Activated T-cell treated with anti-CD3 and anti-CD28 coated beads, Interleukin-2, amount 50 U/mL, for 1 hour (primary cell): ENCODE data around the gene PSTPIP1.

Experiments
- DNase-seq: peaks from one replicate; pipeline ENCODE4 v3.0.0-alpha.2; 2020

PSTPIP1 gene

DNA sequence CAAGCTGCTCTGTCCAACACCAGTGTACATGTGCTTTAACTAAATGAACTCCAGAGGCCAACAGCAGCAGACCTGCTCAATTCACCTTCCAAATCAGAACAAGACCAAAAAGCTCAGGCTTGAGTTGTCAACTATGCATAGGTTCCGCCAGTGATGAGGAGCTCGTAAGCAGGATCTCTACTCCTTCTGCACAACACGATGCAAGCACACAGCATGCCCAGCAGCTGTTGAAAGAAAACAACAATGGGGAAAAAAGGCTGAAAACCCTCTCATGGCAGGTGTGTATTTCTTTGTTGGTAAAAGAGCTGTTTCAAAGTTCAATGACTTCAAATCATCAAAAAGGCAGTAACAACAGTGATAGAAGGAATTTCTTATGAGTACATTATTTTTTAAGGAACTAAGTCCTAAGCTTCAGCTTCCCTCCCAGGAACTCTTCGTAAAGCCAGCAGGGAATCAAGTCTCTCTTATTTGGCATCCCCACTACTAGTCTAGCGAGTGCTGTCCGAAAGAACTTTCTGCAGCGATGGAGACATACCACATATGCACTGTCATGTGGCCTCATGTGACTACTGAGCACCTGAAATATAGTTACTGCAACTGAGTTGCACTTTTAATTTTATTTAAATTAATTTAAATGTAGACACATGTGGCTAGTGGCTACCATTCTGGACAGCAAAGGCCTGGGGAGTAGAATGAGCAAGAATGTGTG lies 51.9 kb downstream of the PSTPIP1 start:
- no peak for DNase-seq

DNA sequence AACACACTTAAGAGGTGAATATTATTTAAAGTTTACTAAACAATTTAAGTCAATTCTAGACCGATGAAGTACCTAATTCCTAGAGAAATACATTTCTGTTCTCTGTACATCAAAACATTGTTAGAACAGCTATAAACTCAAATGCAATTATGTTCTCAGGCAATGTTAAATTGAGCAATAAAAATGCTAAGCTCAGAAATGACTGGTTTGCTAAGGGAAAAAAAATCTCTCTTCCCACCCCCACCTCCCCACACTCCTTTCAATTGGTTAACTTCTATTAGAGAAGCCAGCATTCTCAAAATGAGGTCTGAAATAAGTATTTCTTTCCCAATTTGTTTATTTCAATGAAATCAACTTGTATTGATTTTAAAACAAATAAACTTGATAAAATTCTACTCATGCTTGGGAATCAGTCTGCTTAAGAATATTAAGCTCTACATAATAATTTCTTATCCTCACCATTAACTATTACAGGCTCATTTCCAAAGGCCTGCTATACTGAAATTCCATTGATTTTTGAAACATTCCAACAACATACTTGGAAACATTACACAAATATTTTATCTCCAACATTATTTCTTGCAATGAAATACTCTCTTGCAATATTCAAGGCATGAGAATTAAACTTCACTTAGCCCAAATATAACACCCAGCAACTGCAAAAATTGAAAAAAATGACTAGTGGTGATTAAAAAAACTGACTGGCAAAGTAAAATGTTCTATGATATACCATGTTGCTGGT lies 53.4 kb downstream of the PSTPIP1 start:
- no peak for DNase-seq

DNA sequence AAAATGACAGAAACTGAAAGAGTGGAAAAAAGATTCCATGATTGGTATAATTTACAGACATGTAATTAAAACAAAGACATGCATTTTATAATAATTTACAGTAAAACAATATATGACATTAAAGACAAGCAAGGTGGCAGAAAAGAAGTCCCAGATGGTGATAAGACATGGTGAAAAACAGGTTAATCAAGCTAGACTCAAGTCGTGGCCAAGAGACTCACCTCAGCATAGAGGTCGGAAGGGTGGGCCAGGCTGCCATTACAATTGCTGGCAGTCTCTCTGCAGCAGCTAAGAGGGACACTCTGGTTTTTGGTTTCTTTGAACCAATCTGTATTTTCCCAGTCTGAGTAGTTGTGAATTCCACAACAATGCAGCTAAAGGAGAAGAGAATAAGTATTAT lies 57.6 kb downstream of the PSTPIP1 start:
- no peak for DNase-seq

DNA sequence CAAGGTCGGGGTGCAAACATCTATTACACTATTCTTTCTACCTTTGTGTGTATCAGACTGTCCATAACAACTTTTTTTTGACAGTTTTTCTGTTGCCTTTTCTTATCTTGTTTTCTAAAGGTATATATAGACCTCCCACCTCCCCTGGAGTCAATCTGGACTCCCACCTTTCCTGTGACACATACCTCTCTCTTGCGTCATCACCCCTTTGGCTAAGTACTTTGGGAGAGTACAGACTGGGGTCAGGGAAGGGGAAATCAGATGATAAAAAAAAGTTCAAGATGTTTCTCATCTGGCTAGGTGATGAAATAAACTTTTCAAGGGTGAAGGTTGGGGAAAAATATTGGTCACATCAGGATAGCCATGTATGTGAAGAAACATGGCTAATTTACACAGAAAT lies 58.8 kb downstream of the PSTPIP1 start:
- DNase-seq = no peak

DNA sequence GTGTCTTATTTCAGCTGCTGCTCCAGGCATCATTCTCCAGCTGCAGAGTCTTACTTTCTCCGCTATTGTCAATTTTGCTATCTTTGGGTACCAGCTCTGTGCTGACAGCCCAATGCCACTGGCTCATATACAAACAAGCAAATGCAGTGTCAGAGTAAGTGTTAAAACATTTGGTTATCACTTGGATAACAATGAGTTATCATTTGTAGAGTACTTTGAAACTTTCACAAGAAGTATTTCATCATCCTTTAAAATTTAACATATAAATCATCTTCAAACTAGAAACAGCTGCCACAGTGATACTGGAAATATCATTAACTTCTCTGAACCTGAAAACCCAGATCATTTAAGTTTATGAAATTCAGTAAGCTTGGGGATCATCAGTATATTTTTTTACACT lies 62.1 kb downstream of the PSTPIP1 start:
- no peak for DNase-seq

DNA sequence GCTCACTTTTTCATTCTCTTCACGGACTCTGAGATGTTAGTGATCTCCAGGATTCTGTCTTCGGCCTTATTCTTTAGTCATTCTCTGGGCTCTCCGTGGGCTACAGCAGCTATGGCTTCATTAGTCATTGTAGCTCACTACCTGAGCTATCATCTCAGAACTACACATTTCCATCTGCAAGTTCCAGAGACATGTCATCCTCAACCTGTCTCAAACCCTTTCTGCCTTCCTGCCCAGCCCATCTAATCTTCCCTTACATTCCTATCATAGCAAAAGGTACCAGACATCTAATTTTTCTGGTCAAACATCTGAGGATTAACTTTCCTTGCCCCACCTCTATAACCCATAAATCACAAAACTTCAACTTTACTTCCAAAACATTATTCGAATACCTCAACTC lies 62.8 kb downstream of the PSTPIP1 start:
- DNase-seq = no peak

DNA sequence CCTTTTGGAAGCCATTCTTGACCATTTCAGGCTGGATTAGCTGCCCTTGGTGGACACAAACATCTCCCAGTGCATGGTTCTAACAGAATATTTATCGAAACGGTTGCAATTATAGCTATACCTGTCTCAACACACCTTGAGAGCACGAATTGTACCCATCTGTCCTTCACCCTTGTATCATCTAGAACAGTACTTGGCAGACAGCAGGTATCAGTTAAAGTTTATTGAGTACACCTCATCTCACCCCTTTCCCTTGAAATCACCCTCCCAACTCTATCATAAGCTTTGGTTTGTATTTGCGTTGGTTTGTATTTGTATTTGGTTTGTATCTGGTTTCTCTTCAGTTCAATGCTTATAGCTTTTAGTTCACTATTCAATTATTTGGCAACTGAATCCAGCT lies 63.5 kb downstream of the PSTPIP1 start:
- no peak for DNase-seq

DNA sequence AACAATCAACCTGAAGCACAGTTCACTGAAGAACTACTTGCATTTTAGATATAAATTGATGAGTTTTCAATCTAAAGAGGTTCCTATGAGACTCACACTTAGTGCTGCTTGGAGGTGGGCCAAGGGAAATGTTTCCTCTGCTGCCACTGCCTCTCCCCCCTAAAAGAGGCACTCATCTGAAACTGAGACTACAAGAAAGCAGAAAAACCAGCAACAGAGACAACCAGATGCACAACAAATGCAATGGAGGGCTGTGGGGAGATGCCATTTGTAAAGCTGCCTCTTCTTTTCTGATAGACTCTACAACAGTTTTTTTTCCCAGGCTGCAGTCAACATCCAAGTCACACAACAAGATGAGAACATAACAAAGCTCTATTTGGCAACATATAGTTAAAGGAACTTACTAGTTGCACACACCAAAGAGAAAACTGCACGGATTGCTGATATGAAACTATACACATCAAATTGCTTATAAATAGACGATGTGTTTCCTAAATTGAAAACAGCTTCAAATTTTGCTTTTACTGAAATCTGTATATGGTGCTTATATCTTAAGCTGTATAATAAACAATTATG lies 64.9 kb downstream of the PSTPIP1 start:
- DNase-seq = no peak

DNA sequence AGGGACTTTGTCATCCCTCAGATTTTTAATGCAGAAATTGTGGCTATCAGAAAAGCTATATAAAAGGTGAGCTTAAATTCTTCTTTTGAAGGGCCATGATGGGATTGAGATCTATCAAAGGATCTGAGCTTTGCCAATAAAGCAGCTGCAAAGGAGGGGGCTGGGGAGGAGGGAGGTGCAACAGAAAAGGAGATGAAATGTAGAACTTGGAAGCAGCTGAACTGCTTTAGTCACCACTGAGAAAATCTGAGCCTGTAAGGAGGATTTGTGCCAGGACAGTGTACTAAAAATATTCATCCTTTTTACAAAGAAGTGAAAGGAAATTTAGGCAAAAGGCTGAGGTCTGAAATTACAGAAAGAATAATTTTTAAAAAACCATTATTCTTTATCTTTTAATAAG lies 65.6 kb downstream of the PSTPIP1 start:
- no peak for DNase-seq

DNA sequence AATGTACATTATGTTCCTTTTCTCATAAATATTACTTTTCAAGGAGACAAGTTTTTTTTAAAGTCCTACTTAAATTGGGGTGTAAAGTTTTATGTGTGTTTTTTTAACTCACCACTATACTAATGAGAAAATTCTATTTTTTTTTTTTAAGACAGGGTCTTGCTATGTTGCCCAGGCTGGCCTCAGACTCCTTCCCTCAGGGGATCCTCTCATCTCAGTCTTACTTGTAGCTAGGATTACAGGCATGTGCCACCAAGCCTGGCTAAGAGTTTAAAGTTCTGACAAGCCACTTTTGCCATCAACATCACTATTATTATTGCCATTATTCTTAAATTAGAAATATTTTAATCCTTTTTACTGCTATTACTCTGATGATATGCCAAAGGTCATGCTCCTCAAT lies 68.3 kb downstream of the PSTPIP1 start:
- no peak for DNase-seq

DNA sequence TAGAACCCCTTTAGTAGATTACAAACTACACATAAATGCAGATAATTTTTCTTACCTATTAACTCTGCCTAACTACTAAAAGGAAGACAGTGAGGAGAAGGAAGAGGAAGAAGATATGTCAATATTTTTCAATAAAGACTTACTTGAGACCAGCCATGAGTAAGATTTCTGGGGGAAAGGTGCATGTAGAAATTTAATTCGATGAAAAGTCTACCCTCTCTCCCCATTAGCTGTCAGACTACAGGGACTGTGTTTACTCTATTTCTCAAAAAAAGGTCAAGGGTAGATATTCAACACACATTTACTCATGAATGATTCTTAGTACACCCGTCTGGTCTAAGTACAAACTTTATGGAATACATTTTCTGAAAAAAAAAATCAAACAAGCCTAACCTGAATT lies 69.1 kb downstream of the PSTPIP1 start:
- no peak for DNase-seq

DNA sequence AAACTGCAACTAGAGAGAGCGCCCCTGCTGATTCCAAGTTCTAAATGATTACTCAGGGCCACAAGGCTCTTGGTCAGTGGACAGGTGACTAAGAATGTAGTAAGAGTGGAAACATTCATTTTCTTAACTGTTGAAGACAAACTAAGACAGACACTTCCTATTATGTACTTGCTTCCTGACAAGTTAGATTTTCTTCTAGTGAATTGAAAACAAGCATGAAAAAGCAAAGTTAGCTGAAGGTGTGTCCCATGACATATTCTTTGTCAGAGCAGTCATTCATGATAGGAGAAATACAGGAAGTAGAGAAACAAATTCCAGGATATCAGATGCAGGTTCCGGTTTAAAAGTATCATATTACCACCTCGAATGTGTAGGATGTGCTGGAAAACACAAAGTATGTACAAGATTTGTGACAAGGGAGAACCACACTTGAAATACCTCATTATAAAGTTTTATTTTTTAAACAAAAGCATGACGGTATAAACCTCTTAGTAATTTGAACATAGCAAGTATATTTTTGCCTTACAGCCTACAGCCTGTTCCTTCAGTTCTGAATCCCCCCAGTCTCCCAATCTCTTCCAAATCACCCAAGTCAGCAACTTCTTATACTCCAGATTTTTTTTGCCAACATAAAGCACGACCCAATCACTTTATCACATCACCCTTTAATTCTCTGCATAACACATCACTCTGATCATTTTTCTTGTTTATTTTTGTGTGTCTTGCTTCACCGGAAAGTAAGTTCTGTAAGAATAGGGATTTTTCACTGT lies 69.8 kb downstream of the PSTPIP1 start:
- DNase-seq = no peak

DNA sequence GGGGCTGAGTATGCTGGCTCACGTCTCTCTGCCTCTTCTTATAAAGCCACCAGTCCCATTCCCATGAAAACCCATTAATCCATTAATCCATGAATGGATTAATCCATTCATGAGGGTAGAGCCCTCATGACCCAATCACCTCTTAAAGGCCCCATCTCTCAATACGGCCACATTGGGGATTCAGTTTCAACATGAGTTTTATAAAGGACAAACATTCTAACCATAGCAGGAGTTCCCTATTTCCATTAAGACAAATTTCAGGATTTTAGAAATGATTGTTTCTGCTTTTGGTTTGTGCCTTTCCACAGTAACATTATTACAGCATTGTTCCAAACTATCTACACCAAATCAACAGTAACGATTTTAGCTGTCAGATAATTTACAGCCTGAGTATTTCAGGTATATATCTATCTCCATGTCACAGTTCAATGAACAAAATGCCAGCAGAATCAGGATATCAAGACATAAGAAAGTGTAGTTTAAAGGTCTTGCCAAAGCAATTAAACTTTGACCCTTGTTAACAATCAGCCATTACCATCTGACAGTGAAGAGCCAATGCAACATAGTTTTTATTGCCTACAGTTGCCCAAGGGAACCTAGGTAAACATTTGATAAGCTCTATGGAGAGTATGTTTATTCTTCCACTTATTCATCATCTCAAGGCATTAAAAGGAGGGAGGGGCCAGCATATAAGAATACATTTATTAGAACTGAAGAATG lies 72.2 kb downstream of the PSTPIP1 start:
- no peak for DNase-seq

DNA sequence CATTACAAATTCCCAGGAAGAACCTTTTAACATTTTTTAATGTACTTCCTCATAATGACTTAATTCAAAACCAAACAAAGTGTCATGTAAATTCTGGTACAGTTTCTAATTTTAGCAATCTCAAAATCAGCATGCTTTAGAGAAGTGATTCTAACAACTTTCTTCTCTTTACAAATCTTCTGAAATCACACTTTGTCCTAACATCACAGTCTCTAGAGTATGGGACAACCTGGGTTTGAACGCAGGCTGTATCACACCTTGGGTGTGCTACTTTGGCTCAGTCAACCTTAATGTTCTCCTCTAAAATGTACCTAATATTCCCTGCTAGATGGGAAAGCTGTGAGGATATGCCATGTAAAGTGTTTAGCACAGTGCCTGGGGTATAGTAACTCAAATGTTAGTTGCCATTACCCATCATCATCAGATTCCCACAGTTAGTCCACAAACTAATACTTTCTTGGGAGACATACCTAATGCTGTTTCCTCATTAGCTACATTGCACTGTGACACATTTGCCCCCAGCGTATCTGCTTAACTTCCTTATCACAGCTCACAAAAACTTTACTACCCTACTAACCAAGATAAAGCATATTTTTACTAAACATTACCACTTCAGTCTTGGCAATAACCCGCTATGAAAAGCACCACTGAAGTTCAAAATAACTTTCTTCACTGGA lies 72.9 kb downstream of the PSTPIP1 start:
- no peak for DNase-seq

DNA sequence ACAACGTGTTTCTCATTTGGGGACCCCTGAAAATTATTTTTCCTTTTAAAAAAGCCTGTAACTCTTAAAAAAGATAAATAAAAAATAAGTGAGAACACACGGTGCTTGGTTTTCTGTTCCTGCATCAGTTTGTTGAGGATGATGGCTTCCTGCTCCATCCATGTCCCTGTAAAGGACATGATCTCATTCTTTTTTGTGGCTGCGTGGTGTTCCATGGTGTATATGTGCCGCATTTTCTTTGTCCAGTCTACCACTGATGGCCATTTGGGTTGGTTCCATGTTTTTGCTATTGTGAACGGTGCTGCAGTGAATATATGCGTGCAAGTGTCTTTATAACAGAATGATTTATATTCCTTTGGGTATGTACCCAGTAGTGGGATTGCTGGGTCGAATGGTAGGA lies 73.7 kb downstream of the PSTPIP1 start:
- DNase-seq = no peak

DNA sequence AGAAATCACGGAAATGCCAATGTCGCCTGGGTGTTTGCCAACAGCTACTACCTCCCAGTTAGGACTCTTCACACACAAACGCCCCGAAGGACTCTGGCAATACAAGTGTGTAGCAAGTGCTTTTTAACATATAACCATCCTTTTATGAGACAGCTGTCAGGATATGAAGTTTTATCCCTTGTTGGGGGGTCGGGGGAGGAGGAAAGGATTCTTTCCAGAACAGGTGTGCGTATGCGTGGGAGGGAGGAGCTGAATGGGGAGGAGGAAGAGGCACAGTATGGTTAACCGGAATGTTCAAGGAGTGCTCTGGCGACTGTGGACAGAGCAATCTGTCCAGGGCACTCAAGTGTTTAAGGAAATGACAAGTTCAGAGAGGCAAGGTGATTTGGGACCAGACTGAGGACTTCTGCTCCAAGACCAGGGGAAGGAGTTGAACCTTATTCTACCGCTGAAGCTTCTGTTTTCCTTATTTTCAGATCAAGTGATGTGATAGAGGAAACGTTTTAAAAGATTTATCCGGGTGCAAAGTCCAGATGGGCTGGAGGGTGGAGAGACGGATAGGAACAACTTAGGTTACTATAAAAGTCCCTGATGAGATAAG lies 74.7 kb downstream of the PSTPIP1 start:
- no peak for DNase-seq

DNA sequence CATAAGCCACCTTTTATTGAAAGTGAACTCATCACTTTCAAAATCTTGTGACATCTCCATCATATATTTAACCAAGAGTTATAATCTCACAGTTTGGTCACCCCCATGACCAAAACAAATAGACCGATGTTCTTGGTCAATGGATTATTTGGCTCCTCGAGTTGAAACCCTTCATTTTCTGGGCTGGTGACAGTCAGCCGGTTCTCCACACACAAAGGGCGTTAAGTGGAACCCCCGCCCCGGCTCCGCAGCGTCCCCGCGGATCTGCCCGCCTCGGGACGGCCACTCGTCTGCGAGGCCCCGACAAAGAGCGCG lies 75.2 kb downstream of the PSTPIP1 start:
- no peak for DNase-seq

DNA sequence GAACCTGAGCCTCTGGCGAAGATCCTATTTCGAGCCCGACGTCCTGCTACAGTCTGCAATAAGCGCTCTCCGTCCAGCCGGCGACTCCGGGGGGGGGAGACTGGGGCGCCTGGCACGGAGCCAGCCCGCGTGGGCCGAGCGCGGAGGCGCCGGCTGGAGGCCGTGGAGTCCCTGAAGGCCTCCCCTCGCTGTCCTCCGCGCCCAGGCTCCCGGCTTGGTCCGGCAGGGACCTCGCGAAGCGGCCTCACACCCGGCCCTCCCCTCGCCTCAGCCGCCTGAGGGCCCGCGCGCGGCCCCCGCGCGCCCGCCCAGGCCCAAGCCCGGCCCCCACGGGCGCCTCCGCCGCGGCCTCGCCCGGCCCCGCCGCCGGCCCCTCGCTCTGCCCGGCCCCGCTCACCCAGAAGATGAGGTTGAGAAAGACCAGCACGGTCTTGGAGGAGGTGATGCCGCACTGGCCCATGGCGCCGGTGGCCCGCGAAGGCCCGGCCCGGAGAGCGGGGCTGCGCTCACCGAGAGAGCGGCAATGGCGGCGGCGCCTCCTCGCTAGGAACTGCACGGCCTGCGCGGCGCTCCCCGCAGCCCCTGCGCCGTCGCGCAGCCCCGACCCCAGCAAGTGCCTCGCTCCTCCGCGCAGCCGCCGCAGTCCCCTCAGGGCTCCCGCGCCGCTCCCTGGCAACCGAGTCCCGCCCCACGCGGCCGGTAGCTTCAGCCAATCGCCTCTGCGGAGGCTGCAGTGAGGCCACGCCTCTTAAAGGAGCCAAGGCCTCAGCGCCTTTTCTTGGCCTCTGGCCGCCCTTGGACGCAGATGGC lies 75.8 kb downstream of the PSTPIP1 start, which contains the start of gene TSPAN3:
Gene TSPAN3 (minus strand): TSS at position 615 of the 810 bp plus-strand sequence. CDS start 155 bp downstream, at position 460.
- peak; percentile 93 for DNase-seq

DNA sequence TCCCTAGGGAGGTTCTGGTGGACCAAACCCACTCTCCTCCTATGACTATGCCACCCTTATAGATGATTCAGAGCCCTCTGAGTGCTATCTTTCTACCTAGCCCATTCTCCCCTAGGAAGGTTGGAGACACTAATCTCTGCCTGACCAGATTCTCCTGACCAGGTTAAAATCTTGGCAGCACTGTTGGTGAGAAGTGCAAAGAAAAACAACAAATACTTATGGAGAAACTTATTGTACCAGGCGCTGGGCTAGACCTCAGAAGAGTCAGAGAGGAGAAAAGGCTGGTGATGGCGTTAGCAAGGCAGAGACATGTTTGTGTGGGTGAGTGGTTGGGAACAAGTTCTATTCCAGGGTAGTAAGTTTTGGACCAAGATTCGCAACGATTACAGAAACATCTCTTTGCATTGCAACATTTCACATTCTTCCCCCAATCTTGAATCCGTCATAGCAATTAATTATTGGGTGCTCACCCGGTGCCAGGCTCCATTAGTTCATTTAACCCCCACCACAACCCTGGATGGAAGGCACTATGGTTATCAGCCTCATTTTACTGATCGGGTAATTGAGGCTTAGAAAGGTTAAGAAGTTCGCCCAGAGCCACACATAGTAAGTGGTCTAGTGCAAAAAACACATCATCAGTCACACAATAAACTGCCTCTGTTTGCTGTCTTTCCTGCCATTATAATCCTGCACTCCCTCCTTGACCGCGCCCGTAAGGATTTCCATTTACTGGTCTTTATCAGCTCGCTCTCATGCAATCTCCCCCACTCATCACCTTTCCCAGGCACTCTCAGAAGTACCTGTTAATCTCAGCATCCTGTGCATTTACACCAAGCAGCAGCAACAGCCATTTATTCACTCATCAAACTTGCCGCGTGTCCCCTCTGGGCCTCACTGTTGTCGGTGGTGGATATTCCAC lies 76.6 kb downstream of the PSTPIP1 start:
- DNase-seq = no peak

DNA sequence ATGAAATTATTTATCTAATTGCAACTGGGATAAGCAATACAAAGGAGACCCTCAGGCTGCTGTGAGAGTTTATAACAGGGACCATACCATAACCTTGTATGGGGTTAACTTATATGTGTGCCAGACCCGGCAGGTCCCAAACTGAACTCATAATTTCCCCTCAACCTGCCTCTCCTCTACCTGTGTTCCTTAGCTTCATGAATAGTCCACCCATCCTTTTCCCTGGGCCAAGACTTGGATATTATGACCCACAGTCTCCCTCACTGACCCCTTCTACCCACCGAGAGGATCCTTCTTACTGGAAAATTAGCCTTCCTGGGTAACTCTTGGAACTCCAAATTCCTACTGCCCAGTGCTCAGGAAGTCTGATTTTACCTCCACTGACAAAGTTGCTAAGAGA lies 79.4 kb downstream of the PSTPIP1 start:
- DNase-seq = no peak
